Measurements from ENCODE around the gene OPTC.

- TF ChIP-seq GATA2 (IDR thresholded peaks at IDR 0.05; ENCODE audit: low read depth, low read length) (no peak), GATA3 (IDR thresholded peaks at IDR 0.05; ENCODE audit: low read depth, low read length) (no peak)
These were observed 24.6 kb downstream of the OPTC start for GRCh38 chr1:203518541-203518940.
